OCI-LY3 (cell line): ENCODE measurements around the gene ENGASE.

ENCODE experiments used
- CTCF ChIP-seq: fragments of 200-600, 300-600 bp; sonication (generic); IDR thresholded peaks from 2 replicates; pipeline ENCODE4 v1.5.1; 2014; ENCODE audit warnings: antibody characterized with exemption, low read length, low read depth
- EZH2phosphoT487 ChIP-seq: fragments of 200-600 bp; shearing (Covaris generic); IDR thresholded peaks from 2 replicates; pipeline ENCODE4 v1.6.1; 2018; ENCODE audit warnings: antibody characterized with exemption, mixed run types, low read depth

- TF ChIP-seq CTCF = no peak
- TF ChIP-seq EZH2phosphoT487 = no peak
These were observed 38.9 kb upstream of the ENGASE start for GRCh38 chr17:79035686-79036085.
